GM13977 (cell line): Measurements from ENCODE around the gene TSEN34.
"Not testable (repeated sequence)": the region's sequence is repeated elsewhere in the genome, so short reads cannot be mapped to it uniquely, and the experiment has no call there.

ENCODE experiments used
- DNase-seq: peaks from one replicate; pipeline ENCODE4 v3.0.0; 2012; ENCODE audit warnings: low spot score
- CTCF ChIP-seq: IDR thresholded peaks from 2 replicates; pipeline ENCODE4 v1.5.1; 2012; ENCODE audit warnings: mild to moderate bottlenecking, control low read depth; ENCODE audit not compliant: insufficient read depth; ENCODE audit errors: extremely low read depth, missing control alignments
- in situ Hi-C: fragments of 300-500 bp; cut with MboI; formaldehyde crosslinking; loops from one replicate; pipeline ENCODE4 v1.12.0; 2022; ENCODE audit warnings: low sequenced_read_pairs, low pct_unique_long_range_greater_than_20kb, mixed read lengths, inconsistent platforms; ENCODE audit not compliant: unreplicated experiment

TSEN34 gene

GRCh38 chr19:54169149-54169740 is 21.9 kb upstream of the TSEN34 start:
- no peak for TF ChIP-seq CTCF
- in situ Hi-C loops = no loop called here
- DNase-seq = no peak

- in situ Hi-C loops, DNase-seq: not testable (repeated sequence)
Measured at GRCh38 chr19:54171736-54172431, 19.2 kb upstream of the TSEN34 start.

GRCh38 chr19:54172471-54173358 is 18.4 kb upstream of the TSEN34 start, which contains the start of gene TMC4:
Gene TMC4, minus strand, starts transcription at chr19:54173160. Its CDS starts 43 bp downstream, at chr19:54173117.
- in situ Hi-C loops = no loop called here

GRCh38 chr19:54173359-54173699 is 17.8 kb upstream of the TSEN34 start:
- in situ Hi-C loops = no loop called here
- no peak for TF ChIP-seq CTCF
- no peak for DNase-seq

More at GRCh38 chr19:54172471-54173358, 18.4 kb upstream of the TSEN34 start, which contains the start of gene TMC4:
- no peak for DNase-seq
- TF ChIP-seq CTCF = peak; percentile 10

- in situ Hi-C loops = no loop called here
Measured at GRCh38 chr19:54173951-54174834, 16.9 kb upstream of the TSEN34 start.

More at GRCh38 chr19:54173951-54174834, 16.9 kb upstream of the TSEN34 start:
- DNase-seq = no peak
- no peak for TF ChIP-seq CTCF
